Pancreas (tissue), 10 donors: ENCODE results near the gene ADCY2. TPM values are rescaled to one million over a fixed set of nuclear protein-coding genes. Genes with fewer than 3 reads are reported as not detected.

Source experiments
- ATAC-seq, 4 donors: fragments of 200-7000 bp; cut with Tn5 transposase; one replicate each; pipeline versions ENCODE4 v1.8.0 to v1.9.1; 2020; ENCODE audit warnings: mild to moderate bottlenecking in 4 of 4, moderate library complexity in 4 of 4
- DNase-seq, 6 donors: peaks; one replicate each; pipeline ENCODE4 v3.0.0-alpha.2; 2020
- FAIRE-seq: peaks from 2 replicates; lab custom pipeline; 2012; peaks lifted over from hg19 to GRCh38; lab: Jason Lieb, UNC
- H3K27ac ChIP-seq, 4 donors: fragments of 200-600 bp; sonication (generic); 1 replicate in 3 of 4; 2 replicates in 1 of 4; pipeline versions ENCODE4 v1.5.0 to v1.8.0; 2020
- H3K27me3 ChIP-seq, 4 donors: fragments of 200-600 bp; one replicate each; pipeline ENCODE4 v1.8.0; 2021
- H3K36me3 ChIP-seq, 3 donors: fragments of 200-600 bp; sonication (generic) in 1 of 3; one replicate each; pipeline versions ENCODE4 v1.5.0 to v1.8.0; 2020 to 2021
- H3K4me1 ChIP-seq, 3 donors: fragments of 200-600 bp; one replicate each; pipeline ENCODE4 v1.8.0; 2021
- H3K4me3 ChIP-seq, 4 donors: fragments of 200-600 bp; sonication (generic) in 2 of 4; one replicate each; pipeline versions ENCODE4 v1.5.0 to v1.8.0; 2020 to 2021
- H3K9me3 ChIP-seq, 4 donors: fragments of 200-600 bp; one replicate each; pipeline ENCODE4 v1.8.0; 2021
- WGBS, 2 donors: extraction: QIAGEN DNeasy Blood & Tissue Kit; methylation state at CpG; one replicate each; pipeline ENCODE4 v1.1.7; 2013; 5-methylcytosine and 5-hydroxymethylcytosine counted together
- intact Hi-C, 3 donors: fragments of 100-400 bp; cut with DNase I; formaldehyde crosslinking; loops; one replicate each; pipeline versions ENCODE4 v1.11.1 to v1.14.2; 2022
- polyA plus RNA-seq, 2 donors: library from polyadenylated mRNA; stranded (reverse); fragments of 200-250 nt; gene quantifications; one replicate each; pipeline ENCODE4 v1.2.3, GENCODE V29; 2013
- total RNA-seq, 6 donors: library from RNA; stranded (reverse); fragmentation: NEBNext Ultra II Directional in 4 of 6; extraction: Animal tissue kit (Norgen Biotek cat#: 25700) in 4 of 6; gene quantifications; one replicate each; pipeline versions ENCODE4 v1.2.1 to v1.2.4, GENCODE V29; 2021 to 2023
- TF ChIP-seq, protein P1 (sequence below), 4 donors: fragments of 200-600 bp; sonication (generic) in 3 of 4; IDR thresholded peaks; one replicate each; pipeline versions ENCODE4 v1.5.0 to v1.8.0; 2021; ENCODE audit warnings: antibody characterized with exemption in 4 of 4
- donor health status: healthy with polysubstance abuse.
- donor health status: DM: no; HTN: no; CAD: no; lungs with moderate emphysema.
- donor health status: DM: no; HTN: no; CAD: no.
- donor health status: control.
- donor health status: control.
- donor health status: Bipolar disorder and iron deficiency.
- donor health status: DM: yes; HTN: yes; CAD: no.
- donor health status: DM: no; HTN: no; CAD: no.
- donor health status: DM: no; HTN: no; CAD: no.
- donor health status: DM: yes; HTN: yes; CAD: no.

ADCY2 gene
- 1 to 10 TPM in 2 of 6 donors, under 1 TPM in 4; 0.21 to 2.2 (median 0.50) TPM for total RNA-seq
- polyA plus RNA-seq: under 1 TPM; 0.19 to 0.52 TPM

DNA sequence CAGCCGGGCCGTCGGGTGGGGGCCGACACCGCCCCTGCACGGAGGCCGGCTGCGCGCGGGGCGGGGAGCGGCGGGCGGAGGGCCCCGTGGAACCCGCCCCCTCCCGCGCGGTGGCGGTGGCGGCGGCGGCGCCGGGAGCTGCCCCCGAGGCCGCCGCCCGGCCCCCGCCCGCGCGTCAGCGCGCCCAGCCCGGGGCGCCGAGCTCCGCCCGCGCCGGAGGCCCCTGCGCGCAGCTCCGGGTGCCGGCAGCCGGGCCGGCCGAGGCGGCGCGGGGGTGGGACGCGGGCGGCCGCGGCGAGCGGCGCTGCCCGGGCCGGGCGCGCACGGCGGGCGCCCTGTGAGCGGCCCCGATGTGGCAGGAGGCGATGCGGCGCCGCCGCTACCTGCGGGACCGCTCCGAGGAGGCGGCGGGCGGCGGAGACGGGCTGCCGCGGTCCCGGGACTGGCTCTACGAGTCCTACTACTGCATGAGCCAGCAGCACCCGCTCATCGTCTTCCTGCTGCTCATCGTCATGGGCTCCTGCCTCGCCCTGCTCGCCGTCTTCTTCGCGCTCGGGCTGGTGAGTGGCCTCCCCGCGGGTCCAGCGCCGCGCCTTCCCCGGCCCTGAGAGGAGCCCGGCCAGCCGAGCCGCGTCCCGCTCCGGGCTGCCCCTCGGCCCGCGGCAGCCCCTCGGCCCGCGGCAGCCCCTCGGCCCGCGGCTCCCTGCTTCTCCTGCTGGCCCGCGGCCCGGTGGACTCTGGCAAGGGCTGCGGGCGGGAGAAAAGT is at the start of gene ADCY2:
Gene ADCY2 (plus strand): TSS at position 192 of the 766 bp plus-strand sequence. CDS start 159 bp downstream, at position 351.
- H3K4me1 ChIP-seq: peaks cover 0 to 12% (median 0%) of the 10 kb centered on the region in 3 donors
- peak in 2 of 6 donors; percentile 61 to 62 for DNase-seq
- intact Hi-C loops: no loop called here
- peak within 1 kb of the TSS; percentile 12 to 48 (median 30) for H3K4me3 ChIP-seq
- WGBS, 2 donors: 1% methylated on average over 37 to 121 of the region's 121 CpGs
- peak in 2 of 4 donors; percentile 29 to 46 for ATAC-seq
- no peaks in the 10 kb centered on the region for H3K36me3 ChIP-seq
- TF ChIP-seq, protein P1, sequence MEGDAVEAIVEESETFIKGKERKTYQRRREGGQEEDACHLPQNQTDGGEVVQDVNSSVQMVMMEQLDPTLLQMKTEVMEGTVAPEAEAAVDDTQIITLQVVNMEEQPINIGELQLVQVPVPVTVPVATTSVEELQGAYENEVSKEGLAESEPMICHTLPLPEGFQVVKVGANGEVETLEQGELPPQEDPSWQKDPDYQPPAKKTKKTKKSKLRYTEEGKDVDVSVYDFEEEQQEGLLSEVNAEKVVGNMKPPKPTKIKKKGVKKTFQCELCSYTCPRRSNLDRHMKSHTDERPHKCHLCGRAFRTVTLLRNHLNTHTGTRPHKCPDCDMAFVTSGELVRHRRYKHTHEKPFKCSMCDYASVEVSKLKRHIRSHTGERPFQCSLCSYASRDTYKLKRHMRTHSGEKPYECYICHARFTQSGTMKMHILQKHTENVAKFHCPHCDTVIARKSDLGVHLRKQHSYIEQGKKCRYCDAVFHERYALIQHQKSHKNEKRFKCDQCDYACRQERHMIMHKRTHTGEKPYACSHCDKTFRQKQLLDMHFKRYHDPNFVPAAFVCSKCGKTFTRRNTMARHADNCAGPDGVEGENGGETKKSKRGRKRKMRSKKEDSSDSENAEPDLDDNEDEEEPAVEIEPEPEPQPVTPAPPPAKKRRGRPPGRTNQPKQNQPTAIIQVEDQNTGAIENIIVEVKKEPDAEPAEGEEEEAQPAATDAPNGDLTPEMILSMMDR (IDR thresholded peaks at IDR 0.05): no peak
- no peak for FAIRE-seq
- H3K27ac ChIP-seq: no peak within 1 kb of the TSS
- no peaks in the 10 kb centered on the region for H3K27me3 ChIP-seq
- H3K9me3 ChIP-seq: no peaks in the 10 kb centered on the region

DNA sequence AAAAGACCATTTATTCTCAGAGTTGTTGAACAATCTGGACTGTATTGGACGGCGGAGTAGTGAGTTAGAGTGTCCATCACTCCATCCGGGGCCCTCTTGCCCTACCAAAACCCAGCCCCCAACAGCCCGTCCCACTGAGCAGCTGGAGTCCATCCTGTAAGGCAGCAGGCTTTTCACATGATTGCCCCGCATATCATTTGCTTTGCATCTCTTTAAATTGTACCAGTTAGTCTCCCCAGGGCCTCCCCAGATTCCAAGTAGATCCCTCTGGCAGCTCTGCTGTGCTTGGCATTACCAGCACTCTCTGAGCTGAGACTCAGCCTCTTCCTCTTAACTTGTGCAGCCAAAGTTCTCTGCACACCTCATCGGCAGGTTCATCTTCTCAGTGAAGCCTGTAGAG is 48.6 kb upstream of the ADCY2 start:
- TF ChIP-seq, protein P1 (IDR thresholded peaks at IDR 0.05): no peak
- no peak overlapping the region for H3K4me3 ChIP-seq
- H3K4me1 ChIP-seq: no peaks in the 10 kb centered on the region

DNA sequence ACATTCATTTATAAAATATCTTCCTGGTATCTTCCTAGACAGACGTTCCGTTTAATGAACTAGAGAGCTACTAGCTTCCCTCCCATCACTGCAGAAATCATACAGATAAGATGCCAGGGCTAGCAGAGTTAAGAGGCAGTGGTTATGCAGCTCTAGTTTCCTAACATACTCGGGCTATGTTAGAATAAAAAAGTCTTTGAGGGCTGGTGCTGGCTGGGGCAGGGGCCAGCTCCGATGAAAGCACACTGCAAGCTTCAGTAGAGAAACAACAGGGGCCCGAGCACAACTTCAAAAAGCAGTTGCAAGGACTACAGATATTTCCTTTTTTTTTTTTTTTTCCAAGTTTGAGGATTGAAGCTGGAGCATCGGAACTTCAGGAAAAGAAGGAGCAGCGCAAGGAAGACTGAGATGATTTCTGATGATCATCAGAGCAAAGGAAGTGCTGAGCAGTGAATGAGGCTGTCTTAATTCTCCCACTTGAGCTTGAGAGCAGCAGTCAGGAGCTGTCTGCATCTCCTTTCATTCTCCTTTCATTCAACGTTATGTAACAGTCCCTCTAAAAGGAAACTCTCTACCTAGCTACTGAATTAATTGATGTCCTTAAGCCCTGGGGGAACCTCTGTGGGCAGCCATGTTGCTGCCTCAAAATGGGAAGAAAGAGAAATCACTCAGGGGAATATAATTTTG is 47.6 kb upstream of the ADCY2 start:
- Histone ChIP-seq H3K4me1 (no peaks in the 10 kb centered on the region), H3K27me3 (no peaks in the 10 kb centered on the region), H3K9me3 (no peaks in the 10 kb centered on the region), H3K36me3 (no peaks in the 10 kb centered on the region), H3K4me3 (no peak overlapping the region), H3K27ac (no peak overlapping the region)
- WGBS, 2 donors: 43 to 55% methylated on average over 8 of the region's 8 CpGs
- FAIRE-seq (no peak), ATAC-seq (no peak), DNase-seq (no peak)
- TF ChIP-seq, protein P1 (IDR thresholded peaks at IDR 0.05): no peak
- intact Hi-C loops: no loop called here

More for the DNA sequence above, 48.6 kb upstream of the ADCY2 start:
- no peaks in the 10 kb centered on the region for H3K9me3 ChIP-seq
- FAIRE-seq (no peak), ATAC-seq (no peak), DNase-seq (no peak)
- H3K27me3 ChIP-seq: no peaks in the 10 kb centered on the region
- 72 to 78% methylated on average over 6 of the region's 6 CpGs for WGBS, 2 donors
- no peak overlapping the region for H3K27ac ChIP-seq
- H3K36me3 ChIP-seq: no peaks in the 10 kb centered on the region
- intact Hi-C loops: no loop called here

DNA sequence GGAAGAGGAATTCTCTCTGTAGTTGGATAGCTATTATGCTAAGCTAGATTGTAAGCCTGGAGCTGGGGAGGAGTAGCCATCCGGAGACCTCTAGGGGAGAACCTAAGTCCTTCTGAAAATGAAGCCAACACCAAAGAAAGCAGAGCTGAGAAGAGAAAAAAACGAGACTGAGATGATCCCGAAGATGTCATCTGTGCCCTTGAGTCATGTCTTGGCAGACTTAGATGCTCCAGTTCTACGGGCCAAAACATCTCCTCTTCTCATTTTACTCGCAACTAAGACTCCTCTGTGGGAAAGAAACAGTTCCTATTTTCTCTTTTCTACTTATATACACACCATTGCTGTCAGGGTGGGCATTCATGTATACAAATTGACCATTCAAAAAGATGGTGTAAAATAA is 34.3 kb upstream of the ADCY2 start:
- FAIRE-seq: no peak
- 47 to 58% methylated on average over 5 of the region's 5 CpGs for WGBS, 2 donors

More for the DNA sequence above, 34.3 kb upstream of the ADCY2 start:
- no peak for ATAC-seq
- Histone ChIP-seq H3K9me3 (no peaks in the 10 kb centered on the region), H3K4me1 (no peaks in the 10 kb centered on the region), H3K27ac (no peak overlapping the region), H3K36me3 (no peaks in the 10 kb centered on the region), H3K27me3 (no peaks in the 10 kb centered on the region), H3K4me3 (no peak overlapping the region)
- no peak for DNase-seq
- TF ChIP-seq, protein P1 (IDR thresholded peaks at IDR 0.05): no peak
- intact Hi-C loops: no loop called here
